ENCODE measurements around the gene PLOD2. TPM values are rescaled to one million over a fixed set of nuclear protein-coding genes. Genes with fewer than 3 reads are reported as not detected.
A peak's percentile ranks its signal among the peaks of the same experiment; 100 is the strongest.

Gene PLOD2
- total RNA-seq, 6 experiments from 2014 or later: 181 to 358 (median 200) TPM

- Mint-ChIP-seq H3K4me3 (peak overlapping the region; percentile 80), H3K36me3 (ENCODE audit: low read depth) (peaks cover 23% of the 10 kb centered on the region), H3K27me3 (ENCODE audit: insufficient read depth) (no peaks in the 10 kb centered on the region; the same call in none of the 2 replicates), H3K9me3 (peaks cover 15% of the 10 kb centered on the region), H3K27ac (peak overlapping the region; percentile 92), H3K4me1 (ENCODE audit: low read depth) (peaks cover 82% of the 10 kb centered on the region)
- TF ChIP-seq CTCF (IDR thresholded peaks at IDR 0.05): no peak
- peak; percentile 95 for DNase-seq
Measured at GRCh38 chr3:146166415-146166821, 5.4 kb upstream of the PLOD2 start.

- DNase-seq: no peak
- Mint-ChIP-seq H3K27ac (peak overlapping the region; percentile 92), H3K36me3 (ENCODE audit: low read depth) (peaks cover 18% of the 10 kb centered on the region), H3K9me3 (peaks cover 12% of the 10 kb centered on the region), H3K4me3 (peak overlapping the region; percentile 80), H3K27me3 (ENCODE audit: insufficient read depth) (no peaks in the 10 kb centered on the region; the same call in none of the 2 replicates), H3K4me1 (ENCODE audit: low read depth) (peaks cover 77% of the 10 kb centered on the region)
- no peak for TF ChIP-seq CTCF (IDR thresholded peaks at IDR 0.05)
Measured at GRCh38 chr3:146165877-146166276, 4.9 kb upstream of the PLOD2 start.

GRCh38 chr3:146164971-146165769 lies 4.2 kb upstream of the PLOD2 start:
- Mint-ChIP-seq H3K27ac (peak overlapping the region; percentile 92), H3K4me3 (peak overlapping the region; percentile 80), H3K36me3 (ENCODE audit: low read depth) (peaks cover 11% of the 10 kb centered on the region), H3K4me1 (ENCODE audit: low read depth) (peaks cover 70% of the 10 kb centered on the region), H3K9me3 (peaks cover 5% of the 10 kb centered on the region), H3K27me3 (ENCODE audit: insufficient read depth) (no peaks in the 10 kb centered on the region; the same call in none of the 2 replicates)
- no peak for TF ChIP-seq CTCF (IDR thresholded peaks at IDR 0.05)
- DNase-seq: peak; percentile 60

- no peaks in the 10 kb centered on the region; the same call in none of the 2 replicates for H3K27me3 Mint-ChIP-seq (ENCODE audit: insufficient read depth)
- H3K4me3 Mint-ChIP-seq: peak overlapping the region; percentile 80
- H3K36me3 Mint-ChIP-seq (ENCODE audit: low read depth): peaks cover 5% of the 10 kb centered on the region; the same call in 1 of the 2 replicates
- peak overlapping the region; percentile 92 for H3K27ac Mint-ChIP-seq
- DNase-seq: no peak
- peaks cover 64% of the 10 kb centered on the region for H3K4me1 Mint-ChIP-seq (ENCODE audit: low read depth)
- no peaks in the 10 kb centered on the region for H3K9me3 Mint-ChIP-seq
- no peak for TF ChIP-seq CTCF (IDR thresholded peaks at IDR 0.05)
Measured at GRCh38 chr3:146164506-146164905, 3.5 kb upstream of the PLOD2 start.

GRCh38 chr3:146164071-146164470 lies 3.1 kb upstream of the PLOD2 start:
- Mint-ChIP-seq H3K4me3 (peak overlapping the region; percentile 96; the same call in 1 of the 2 replicates), H3K27me3 (ENCODE audit: insufficient read depth) (no peaks in the 10 kb centered on the region; the same call in none of the 2 replicates), H3K4me1 (ENCODE audit: low read depth) (peaks cover 66% of the 10 kb centered on the region), H3K27ac (peak overlapping the region; percentile 92), H3K36me3 (ENCODE audit: low read depth) (peaks cover 8% of the 10 kb centered on the region; the same call in 1 of the 2 replicates), H3K9me3 (no peaks in the 10 kb centered on the region)
- TF ChIP-seq CTCF (IDR thresholded peaks at IDR 0.05): no peak
- no peak for DNase-seq
